ENCODE measurements around the gene PEX13.
A peak's percentile ranks its signal among the peaks of the same experiment; 100 is the strongest.
"Not testable (repeated sequence)": the region's sequence is repeated elsewhere in the genome, so short reads cannot be mapped to it uniquely, and the experiment has no call there.

Gene PEX13

GRCh38 chr2:61006486-61007105 lies 10.9 kb upstream of the PEX13 start:
- DNase-seq (ENCODE audit: low read depth), result no peak

- DNase-seq (ENCODE audit: low read depth), result no peak
Measured at GRCh38 chr2:61009355-61009754, 8.2 kb upstream of the PEX13 start.

GRCh38 chr2:61011678-61012077 lies 5.8 kb upstream of the PEX13 start:
- no peak for DNase-seq (ENCODE audit: low read depth)

- DNase-seq (ENCODE audit: low read depth), result not testable (repeated sequence)
Measured at GRCh38 chr2:61012303-61012702, 5.2 kb upstream of the PEX13 start.

- DNase-seq (ENCODE audit: low read depth), result no peak
Measured at GRCh38 chr2:61013382-61013781, 4.1 kb upstream of the PEX13 start.

- DNase-seq (ENCODE audit: low read depth), result no peak
Measured at GRCh38 chr2:61014763-61015162, 2.8 kb upstream of the PEX13 start.

- DNase-seq (ENCODE audit: low read depth), result no peak
Measured at GRCh38 chr2:61015976-61016375, 1.5 kb upstream of the PEX13 start.

- DNase-seq (ENCODE audit: low read depth), result peak; percentile 15
Measured at GRCh38 chr2:61016392-61017002, 1.0 kb upstream of the PEX13 start.

GRCh38 chr2:61017003-61017555 lies 441 bp upstream of the PEX13 start:
- DNase-seq (ENCODE audit: low read depth), result peak; percentile 66

GRCh38 chr2:61018318-61018755 lies 817 bp downstream of the PEX13 start:
- no peak for DNase-seq (ENCODE audit: low read depth)

GRCh38 chr2:61018798-61019197 lies 1.3 kb downstream of the PEX13 start:
- no peak for DNase-seq (ENCODE audit: low read depth)

GRCh38 chr2:61021228-61021660 lies 3.7 kb downstream of the PEX13 start:
- no peak for DNase-seq (ENCODE audit: low read depth)

- no peak for DNase-seq (ENCODE audit: low read depth)
Measured at GRCh38 chr2:61023670-61024069, 6.2 kb downstream of the PEX13 start.

- DNase-seq (ENCODE audit: low read depth), result no peak
Measured at GRCh38 chr2:61029533-61029932, 12.0 kb downstream of the PEX13 start.

GRCh38 chr2:61034592-61034991 lies 17.1 kb downstream of the PEX13 start:
- not testable (repeated sequence) for DNase-seq (ENCODE audit: low read depth)

- DNase-seq (ENCODE audit: low read depth), result not testable (repeated sequence)
Measured at GRCh38 chr2:61036643-61037042, 19.1 kb downstream of the PEX13 start.

GRCh38 chr2:61042807-61043206 lies 25.3 kb downstream of the PEX13 start:
- no peak for DNase-seq (ENCODE audit: low read depth)

GRCh38 chr2:61044636-61045035 lies 27.1 kb downstream of the PEX13 start:
- no peak for DNase-seq (ENCODE audit: low read depth)

- no peak for DNase-seq (ENCODE audit: low read depth)
Measured at GRCh38 chr2:61045226-61045625, 27.7 kb downstream of the PEX13 start.

- DNase-seq (ENCODE audit: low read depth), result no peak
Measured at GRCh38 chr2:61045999-61046398, 28.5 kb downstream of the PEX13 start.

- DNase-seq (ENCODE audit: low read depth), result no peak
Measured at GRCh38 chr2:61055557-61055956, 38.0 kb downstream of the PEX13 start.

GRCh38 chr2:61057562-61057961 lies 40.0 kb downstream of the PEX13 start:
- no peak for DNase-seq (ENCODE audit: low read depth)

- no peak for DNase-seq (ENCODE audit: low read depth)
Measured at GRCh38 chr2:61059382-61059781, 41.9 kb downstream of the PEX13 start.

All from activated T-cell treated with anti-CD3 and anti-CD28 coated beads for 24 hours (primary cell).